BLaER1 (cell line): ENCODE data around the gene ABCC12.
A peak's percentile ranks its signal among the peaks of the same experiment; 100 is the strongest.

Experiments
- H3K27ac ChIP-seq: shearing (Covaris generic); formaldehyde crosslinking; 2 replicates; pipeline ENCODE4 v1.8.1; 2022
- H3K27me3 ChIP-seq: shearing (Covaris generic); formaldehyde crosslinking; 2 replicates; pipeline ENCODE4 v1.8.1; 2022
- H3K36me3 ChIP-seq: shearing (Covaris generic); formaldehyde crosslinking; 2 replicates; pipeline ENCODE4 v1.8.1; 2022
- H3K4me1 ChIP-seq: shearing (Covaris generic); formaldehyde crosslinking; 2 replicates; pipeline ENCODE4 v1.8.1; 2022
- H3K4me2 ChIP-seq: shearing (Covaris generic); formaldehyde crosslinking; 2 replicates; pipeline ENCODE4 v1.8.1; 2022
- H3K4me3 ChIP-seq: shearing (Covaris generic); formaldehyde crosslinking; 2 replicates; pipeline ENCODE4 v1.8.1; 2022
- H3K9ac ChIP-seq: shearing (Covaris generic); formaldehyde crosslinking; 2 replicates; pipeline ENCODE4 v1.8.1; 2022
- H3K9me3 ChIP-seq: shearing (Covaris generic); formaldehyde crosslinking; 2 replicates; pipeline ENCODE4 v1.8.1; 2022
- H4K20me1 ChIP-seq: shearing (Covaris generic); formaldehyde crosslinking; 2 replicates; pipeline ENCODE4 v1.8.1; 2022
- Cebpa-rat ChIP-seq: shearing (Covaris generic); IDR thresholded peaks from 2 replicates; pipeline ENCODE4 v1.8.1; 2022

ABCC12 gene

GRCh38 chr16:48133455-48134211, 22.2 kb downstream of the ABCC12 start:
- H3K9me3 ChIP-seq, result no peaks in the 10 kb centered on the region
- H3K9ac ChIP-seq, result no peak overlapping the region
- H4K20me1 ChIP-seq, result no peaks in the 10 kb centered on the region
- H3K4me2 ChIP-seq, result no peak overlapping the region
- no peaks in the 10 kb centered on the region for H3K36me3 ChIP-seq
- H3K27me3 ChIP-seq, result no peaks in the 10 kb centered on the region
- H3K4me3 ChIP-seq, result no peak overlapping the region
- no peak overlapping the region for H3K27ac ChIP-seq
- TF ChIP-seq Cebpa-rat, result no peak
- H3K4me1 ChIP-seq, result peaks cover 3% of the 10 kb centered on the region

GRCh38 chr16:48132696-48133095, 23.1 kb downstream of the ABCC12 start:
- no peak for TF ChIP-seq Cebpa-rat

GRCh38 chr16:48131201-48131935, 24.4 kb downstream of the ABCC12 start:
- Histone ChIP-seq H3K9me3 (no peaks in the 10 kb centered on the region), H3K9ac (no peak overlapping the region), H3K4me3 (no peak overlapping the region), H3K27ac (no peak overlapping the region), H3K27me3 (no peaks in the 10 kb centered on the region), H3K4me2 (no peak overlapping the region), H3K4me1 (peaks cover 8% of the 10 kb centered on the region), H3K36me3 (no peaks in the 10 kb centered on the region), H4K20me1 (no peaks in the 10 kb centered on the region)
- no peak for TF ChIP-seq Cebpa-rat

More at GRCh38 chr16:48132696-48133095, 23.1 kb downstream of the ABCC12 start:
- H3K4me3 ChIP-seq, result no peak overlapping the region
- no peaks in the 10 kb centered on the region for H4K20me1 ChIP-seq
- no peak overlapping the region for H3K27ac ChIP-seq
- peaks cover 8% of the 10 kb centered on the region for H3K4me1 ChIP-seq
- no peaks in the 10 kb centered on the region for H3K36me3 ChIP-seq
- H3K9me3 ChIP-seq, result no peaks in the 10 kb centered on the region
- H3K27me3 ChIP-seq, result no peaks in the 10 kb centered on the region
- no peak overlapping the region for H3K9ac ChIP-seq
- H3K4me2 ChIP-seq, result no peak overlapping the region

- no peaks in the 10 kb centered on the region for H4K20me1 ChIP-seq
- H3K9ac ChIP-seq, result no peak overlapping the region
- no peak for TF ChIP-seq Cebpa-rat
- H3K4me2 ChIP-seq, result no peak overlapping the region
- no peak overlapping the region for H3K27ac ChIP-seq
- H3K9me3 ChIP-seq, result no peaks in the 10 kb centered on the region
- H3K4me3 ChIP-seq, result no peak overlapping the region
- H3K27me3 ChIP-seq, result no peaks in the 10 kb centered on the region
- peaks cover 8% of the 10 kb centered on the region for H3K4me1 ChIP-seq
- no peaks in the 10 kb centered on the region for H3K36me3 ChIP-seq
Observed at GRCh38 chr16:48129926-48130325, 25.9 kb downstream of the ABCC12 start.

- H3K9me3 ChIP-seq, result no peaks in the 10 kb centered on the region
- no peaks in the 10 kb centered on the region for H3K27me3 ChIP-seq
- H3K4me2 ChIP-seq, result peak overlapping the region; percentile 31; the same call in 1 of the 2 replicates
- TF ChIP-seq Cebpa-rat, result no peak
- no peaks in the 10 kb centered on the region for H3K36me3 ChIP-seq
- H4K20me1 ChIP-seq, result no peaks in the 10 kb centered on the region
- no peak overlapping the region for H3K27ac ChIP-seq
- H3K4me3 ChIP-seq, result no peak overlapping the region
- no peak overlapping the region for H3K9ac ChIP-seq
- H3K4me1 ChIP-seq, result peaks cover 8% of the 10 kb centered on the region
Observed at GRCh38 chr16:48128769-48129168, 27.0 kb downstream of the ABCC12 start.

GRCh38 chr16:48126801-48127644, 28.8 kb downstream of the ABCC12 start:
- Histone ChIP-seq H3K4me3 (no peak overlapping the region), H3K27me3 (no peaks in the 10 kb centered on the region), H4K20me1 (no peaks in the 10 kb centered on the region), H3K4me2 (no peak overlapping the region), H3K4me1 (peaks cover 8% of the 10 kb centered on the region), H3K36me3 (no peaks in the 10 kb centered on the region), H3K27ac (no peak overlapping the region), H3K9me3 (no peaks in the 10 kb centered on the region), H3K9ac (no peak overlapping the region)
- TF ChIP-seq Cebpa-rat, result no peak

- no peaks in the 10 kb centered on the region for H3K27me3 ChIP-seq
- H3K4me3 ChIP-seq, result no peak overlapping the region
- no peak overlapping the region for H3K9ac ChIP-seq
- TF ChIP-seq Cebpa-rat, result no peak
- H3K4me2 ChIP-seq, result no peak overlapping the region
- no peaks in the 10 kb centered on the region for H3K9me3 ChIP-seq
- H3K4me1 ChIP-seq, result peaks cover 8% of the 10 kb centered on the region
- H4K20me1 ChIP-seq, result no peaks in the 10 kb centered on the region
- H3K36me3 ChIP-seq, result no peaks in the 10 kb centered on the region
- no peak overlapping the region for H3K27ac ChIP-seq
Observed at GRCh38 chr16:48125888-48126287, 29.9 kb downstream of the ABCC12 start.

GRCh38 chr16:48124266-48124665, 31.5 kb downstream of the ABCC12 start:
- no peaks in the 10 kb centered on the region for H3K9me3 ChIP-seq
- peaks cover 8% of the 10 kb centered on the region for H3K4me1 ChIP-seq
- no peak overlapping the region for H3K4me3 ChIP-seq
- no peak overlapping the region for H3K27ac ChIP-seq
- no peak for TF ChIP-seq Cebpa-rat
- H4K20me1 ChIP-seq, result no peaks in the 10 kb centered on the region
- H3K36me3 ChIP-seq, result no peaks in the 10 kb centered on the region
- H3K4me2 ChIP-seq, result no peak overlapping the region
- no peak overlapping the region for H3K9ac ChIP-seq
- H3K27me3 ChIP-seq, result no peaks in the 10 kb centered on the region

GRCh38 chr16:48123104-48123788, 32.5 kb downstream of the ABCC12 start:
- Histone ChIP-seq H3K27me3 (no peaks in the 10 kb centered on the region), H3K36me3 (no peaks in the 10 kb centered on the region), H3K4me3 (no peak overlapping the region), H3K4me1 (peaks cover under 1% of the 10 kb centered on the region; the same call in 1 of the 2 replicates), H3K27ac (no peak overlapping the region), H4K20me1 (no peaks in the 10 kb centered on the region), H3K4me2 (no peak overlapping the region), H3K9ac (no peak overlapping the region), H3K9me3 (no peaks in the 10 kb centered on the region)
- TF ChIP-seq Cebpa-rat, result no peak
